Caco-2 (cell line): ENCODE measurements around the gene MMP8. TPM values are rescaled to one million over a fixed set of nuclear protein-coding genes. Genes with fewer than 3 reads are reported as not detected.

Experiments
- BruUV-seq: library from RNA; stranded (reverse); fragments of 400-500 nt; replicated peaks from 2 replicates; lab custom pipeline; 2021; lab: Mats Ljungman, UMichigan
- CTCF ChIA-PET: fragments of 300-600 bp; sonication (Branson Sonifier 250); formaldehyde crosslinking; loops from one replicate; lab custom pipeline; 2022; ENCODE audit warnings: antibody characterized with exemption; lab: Charles Lee
- POLR2A ChIA-PET: fragments of 300-600 bp; sonication (Branson Sonifier 250); formaldehyde crosslinking; loops from one replicate; lab custom pipeline; 2022; ENCODE audit warnings: antibody characterized with exemption; lab: Charles Lee
- DNase-seq, 2 experiments: peaks; one replicate each; pipeline versions ENCODE4 v3.0.0 to v3.0.0-alpha.2; 2020 to 2022
- H3K27me3 ChIP-seq: replicated peaks from 2 replicates; pipeline ENCODE4 v1.6.0; 2011; ENCODE audit warnings: low read length; ENCODE audit not compliant: control insufficient read depth, insufficient read depth
- H3K36me3 ChIP-seq: 2 replicates; pipeline ENCODE4 v1.5.1; 2011; ENCODE audit warnings: low read length; ENCODE audit not compliant: control insufficient read depth, insufficient read depth
- H3K4me1 ChIP-seq: fragments of 250-450 bp; sonication (Bioruptor Pico); 2 replicates; pipeline ENCODE4 v1.5.1; 2020; ENCODE audit warnings: mild to moderate bottlenecking
- H3K4me3 ChIP-seq: 2 replicates; pipeline ENCODE4 v1.5.1; 2011; ENCODE audit warnings: low read depth, mild to moderate bottlenecking, control low read depth, low read length
- H3K9me3 ChIP-seq: fragments of 250-450 bp; sonication (Bioruptor Pico); 2 replicates; pipeline ENCODE4 v1.5.1; 2020; ENCODE audit warnings: mild to moderate bottlenecking, moderate library complexity
- H3K27ac Mint-ChIP-seq: one replicate; pipeline ENCODE4 v1.8.0; 2022; ENCODE audit warnings: mixed read lengths; ENCODE audit not compliant: unreplicated experiment
- H3K27me3 Mint-ChIP-seq: one replicate; pipeline ENCODE4 v1.8.0; 2022; ENCODE audit warnings: mixed read lengths; ENCODE audit not compliant: insufficient read depth, unreplicated experiment
- H3K36me3 Mint-ChIP-seq: one replicate; pipeline ENCODE4 v1.8.0; 2022; ENCODE audit warnings: mild to moderate bottlenecking, mixed read lengths; ENCODE audit not compliant: insufficient read depth, unreplicated experiment
- H3K4me1 Mint-ChIP-seq: one replicate; pipeline ENCODE4 v1.8.0; 2022; ENCODE audit warnings: low read depth, mixed read lengths; ENCODE audit not compliant: unreplicated experiment
- H3K4me3 Mint-ChIP-seq: one replicate; pipeline ENCODE4 v1.8.0; 2022; ENCODE audit warnings: mild to moderate bottlenecking, moderate library complexity, mixed read lengths; ENCODE audit not compliant: unreplicated experiment
- H3K9me3 Mint-ChIP-seq: one replicate; pipeline ENCODE4 v1.8.0; 2022; ENCODE audit warnings: mixed read lengths; ENCODE audit not compliant: unreplicated experiment
- intact Hi-C: fragments of 100-400 bp; cut with micrococcal nuclease; formaldehyde crosslinking; loops from one replicate; pipeline ENCODE4 v1.10.0; 2022; ENCODE audit not compliant: unreplicated experiment
- total RNA-seq: library from RNA; stranded (reverse); gene quantifications from 2 replicates; pipeline ENCODE4 v1.2.3, GENCODE V29; 2022
- TF ChIP-seq, protein P1 (sequence below), 2 experiments: fragments of 200-600 bp in 1 of 2; IDR thresholded peaks; 1 replicate in 1 of 2; 2 replicates in 1 of 2; pipeline versions ENCODE4 v1.5.1 to v1.8.0; 2011 to 2022; ENCODE audit warnings: antibody characterized with exemption in 1 of 2, control low read depth in 1 of 2, inconsistent platforms in 1 of 2, low read depth in 1 of 2, low read length in 1 of 2, mild to moderate bottlenecking in 1 of 2, moderate library complexity in 1 of 2; ENCODE audit not compliant: insufficient read depth in 1 of 2, severe bottlenecking in 1 of 2, unreplicated experiment in 1 of 2

The MMP8 gene
- total RNA-seq, 1 experiment from 2014 or later: not detected

GRCh38 chr11:102685754-102686153 is 39.0 kb downstream of the MMP8 start:
- Mint-ChIP-seq H3K27ac (no peak overlapping the region), H3K9me3 (no peaks in the 10 kb centered on the region), H3K27me3 (peaks cover 2% of the 10 kb centered on the region), H3K36me3 (no peaks in the 10 kb centered on the region), H3K4me1 (no peaks in the 10 kb centered on the region), H3K4me3 (no peak overlapping the region)
- DNase-seq: no peak
- no peaks in the 10 kb centered on the region for H3K4me1 ChIP-seq
- TF ChIP-seq, protein P1, sequence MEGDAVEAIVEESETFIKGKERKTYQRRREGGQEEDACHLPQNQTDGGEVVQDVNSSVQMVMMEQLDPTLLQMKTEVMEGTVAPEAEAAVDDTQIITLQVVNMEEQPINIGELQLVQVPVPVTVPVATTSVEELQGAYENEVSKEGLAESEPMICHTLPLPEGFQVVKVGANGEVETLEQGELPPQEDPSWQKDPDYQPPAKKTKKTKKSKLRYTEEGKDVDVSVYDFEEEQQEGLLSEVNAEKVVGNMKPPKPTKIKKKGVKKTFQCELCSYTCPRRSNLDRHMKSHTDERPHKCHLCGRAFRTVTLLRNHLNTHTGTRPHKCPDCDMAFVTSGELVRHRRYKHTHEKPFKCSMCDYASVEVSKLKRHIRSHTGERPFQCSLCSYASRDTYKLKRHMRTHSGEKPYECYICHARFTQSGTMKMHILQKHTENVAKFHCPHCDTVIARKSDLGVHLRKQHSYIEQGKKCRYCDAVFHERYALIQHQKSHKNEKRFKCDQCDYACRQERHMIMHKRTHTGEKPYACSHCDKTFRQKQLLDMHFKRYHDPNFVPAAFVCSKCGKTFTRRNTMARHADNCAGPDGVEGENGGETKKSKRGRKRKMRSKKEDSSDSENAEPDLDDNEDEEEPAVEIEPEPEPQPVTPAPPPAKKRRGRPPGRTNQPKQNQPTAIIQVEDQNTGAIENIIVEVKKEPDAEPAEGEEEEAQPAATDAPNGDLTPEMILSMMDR (IDR thresholded peaks at IDR 0.05; ENCODE audit: insufficient read depth in 1 of 2, low read depth in 1 of 2, low read length in 1 of 2, severe bottlenecking in 1 of 2, unreplicated experiment in 1 of 2): no peak
- H3K9me3 ChIP-seq: no peaks in the 10 kb centered on the region
- BruUV-seq: no TSS peak
- H3K27me3 ChIP-seq: no peaks in the 10 kb centered on the region
- POLR2A ChIA-PET: no interaction called here
- no peak overlapping the region for H3K4me3 ChIP-seq
- intact Hi-C loops: no loop called here
- no peaks in the 10 kb centered on the region for H3K36me3 ChIP-seq
- CTCF ChIA-PET: interaction anchor here (1.1 kb wide), 1 partner anchor 19 kb away, joined by 3 read pairs; no protein-coding TSS in a partner anchor

GRCh38 chr11:102685338-102685737 is 39.4 kb downstream of the MMP8 start:
- no peak overlapping the region for H3K4me3 ChIP-seq
- CTCF ChIA-PET: interaction anchor here (1.1 kb wide), 1 partner anchor 19 kb away, joined by 3 read pairs; no protein-coding TSS in a partner anchor

DNA sequence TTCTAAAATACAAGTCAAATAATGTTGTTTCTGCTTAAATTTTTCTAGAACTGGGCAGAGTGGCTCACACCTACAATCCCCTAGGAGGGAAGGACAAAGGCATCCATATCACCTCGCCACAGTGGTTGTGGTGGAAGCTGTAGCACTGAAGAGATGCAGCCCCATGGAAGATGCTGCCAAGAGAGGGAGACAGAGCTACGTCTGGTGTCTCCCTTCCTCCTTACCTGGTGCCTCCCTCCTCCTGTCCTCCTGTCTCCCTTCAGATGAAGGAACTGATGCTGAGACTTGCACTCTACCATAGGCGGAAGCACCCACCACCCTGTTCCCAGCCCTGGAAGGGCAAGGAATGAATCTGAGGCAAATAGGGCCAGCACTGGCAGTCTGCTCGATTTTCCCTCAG is 41.5 kb downstream of the MMP8 start:
- Mint-ChIP-seq H3K27me3 (peaks cover 10% of the 10 kb centered on the region), H3K4me3 (no peak overlapping the region), H3K4me1 (no peaks in the 10 kb centered on the region), H3K36me3 (no peaks in the 10 kb centered on the region), H3K9me3 (no peaks in the 10 kb centered on the region), H3K27ac (no peak overlapping the region)
- TF ChIP-seq, protein P1 (IDR thresholded peaks at IDR 0.05; ENCODE audit: insufficient read depth in 1 of 2, low read depth in 1 of 2, low read length in 1 of 2, severe bottlenecking in 1 of 2, unreplicated experiment in 1 of 2): peak; percentile 40 to 53
- Histone ChIP-seq H3K4me1 (no peaks in the 10 kb centered on the region), H3K9me3 (no peaks in the 10 kb centered on the region), H3K36me3 (no peaks in the 10 kb centered on the region), H3K4me3 (no peak overlapping the region), H3K27me3 (peaks cover 2% of the 10 kb centered on the region)
- POLR2A ChIA-PET: no interaction called here
- no TSS peak for BruUV-seq
- DNase-seq: peak; percentile 47 to 63
- intact Hi-C loops: loop anchor here (1.0 kb wide), 3 partner anchors 97 to 372 kb away; partner anchors contain the start of gene MMP10
- CTCF ChIA-PET: interaction anchor here (0.6 to 1.2 kb wide), 2 partner anchors 9 to 17 kb away, joined by 3 to 4 read pairs; no protein-coding TSS in a partner anchor

More at GRCh38 chr11:102685338-102685737, 39.4 kb downstream of the MMP8 start:
- no peak for DNase-seq
- H3K36me3 ChIP-seq: no peaks in the 10 kb centered on the region
- TF ChIP-seq, protein P1 (IDR thresholded peaks at IDR 0.05; ENCODE audit: insufficient read depth in 1 of 2, low read depth in 1 of 2, low read length in 1 of 2, severe bottlenecking in 1 of 2, unreplicated experiment in 1 of 2): no peak
- Mint-ChIP-seq H3K27ac (no peak overlapping the region), H3K36me3 (no peaks in the 10 kb centered on the region), H3K9me3 (no peaks in the 10 kb centered on the region), H3K4me3 (no peak overlapping the region), H3K4me1 (no peaks in the 10 kb centered on the region), H3K27me3 (peaks cover 2% of the 10 kb centered on the region)
- no peaks in the 10 kb centered on the region for H3K27me3 ChIP-seq
- POLR2A ChIA-PET: no interaction called here
- intact Hi-C loops: no loop called here
- no peaks in the 10 kb centered on the region for H3K9me3 ChIP-seq
- no TSS peak for BruUV-seq
- no peaks in the 10 kb centered on the region for H3K4me1 ChIP-seq
